GM21786 (cell line): ENCODE data around the gene KIAA0232.
"Not testable (repeated sequence)": the region's sequence is repeated elsewhere in the genome, so short reads cannot be mapped to it uniquely, and the experiment has no call there.

Experiments used
- ATAC-seq: cut with Tn5 transposase; IDR thresholded peaks from one replicate; pipeline ENCODE4 v1.9.1; 2021; ENCODE audit not compliant: unreplicated experiment

The KIAA0232 gene

GRCh38 chr4:6775746-6776145 is 6.8 kb upstream of the KIAA0232 start:
- no peak for ATAC-seq

DNA sequence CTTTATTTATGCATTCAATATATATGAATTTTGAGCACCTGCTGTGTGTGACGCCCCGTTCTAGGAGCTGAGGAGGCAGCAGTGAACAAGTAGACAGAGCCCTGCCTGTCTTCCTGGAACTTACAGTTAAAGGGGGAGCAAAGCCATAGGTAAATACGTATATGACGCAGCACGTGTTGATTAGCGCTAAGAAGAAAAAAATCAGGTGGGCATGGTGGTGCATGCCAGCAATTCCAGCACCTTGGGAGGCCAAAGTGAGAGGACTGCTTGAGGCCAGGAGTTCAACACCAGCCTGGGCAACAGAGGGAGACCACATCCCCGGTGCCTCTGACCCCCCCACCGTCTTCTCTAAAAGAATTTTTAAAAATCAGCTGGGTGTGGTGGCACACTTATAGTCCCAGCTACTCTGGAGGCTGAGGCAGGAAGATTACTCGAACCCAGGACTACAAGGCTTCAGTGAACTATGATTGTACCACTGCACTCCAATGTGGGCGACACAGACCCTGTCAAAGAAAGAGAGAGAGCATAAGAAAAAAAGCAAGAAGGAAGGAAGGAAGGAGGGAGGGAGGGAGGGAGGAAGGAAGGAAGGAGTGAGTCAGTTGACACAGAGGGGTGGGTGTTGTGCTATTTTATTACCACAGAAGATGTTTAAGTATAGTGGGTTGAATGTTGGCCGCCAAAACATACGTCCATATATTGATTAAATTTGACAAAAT is 5.4 kb upstream of the KIAA0232 start:
- no peak for ATAC-seq

- no peak for ATAC-seq
Observed at GRCh38 chr4:6777636-6778281, 4.8 kb upstream of the KIAA0232 start.

DNA sequence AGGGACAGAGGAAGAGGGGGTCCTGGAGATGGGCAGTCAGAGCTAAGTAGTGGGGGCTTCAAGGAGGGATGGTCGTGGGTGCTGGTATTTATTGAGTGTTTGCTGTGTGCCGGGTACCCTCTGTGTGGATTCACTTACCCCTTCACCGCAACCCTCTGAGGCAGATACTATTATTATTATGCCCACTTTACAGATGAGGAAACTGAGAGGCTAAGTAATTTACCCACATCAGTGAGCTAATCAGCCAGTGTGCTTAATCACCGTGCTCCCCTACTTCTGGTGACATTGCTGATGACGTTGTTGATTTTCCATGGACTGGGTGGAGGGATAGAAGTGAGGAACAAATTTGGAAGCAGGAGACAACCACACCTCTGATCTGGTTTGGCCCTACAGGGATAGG is 4.1 kb upstream of the KIAA0232 start:
- no peak for ATAC-seq

DNA sequence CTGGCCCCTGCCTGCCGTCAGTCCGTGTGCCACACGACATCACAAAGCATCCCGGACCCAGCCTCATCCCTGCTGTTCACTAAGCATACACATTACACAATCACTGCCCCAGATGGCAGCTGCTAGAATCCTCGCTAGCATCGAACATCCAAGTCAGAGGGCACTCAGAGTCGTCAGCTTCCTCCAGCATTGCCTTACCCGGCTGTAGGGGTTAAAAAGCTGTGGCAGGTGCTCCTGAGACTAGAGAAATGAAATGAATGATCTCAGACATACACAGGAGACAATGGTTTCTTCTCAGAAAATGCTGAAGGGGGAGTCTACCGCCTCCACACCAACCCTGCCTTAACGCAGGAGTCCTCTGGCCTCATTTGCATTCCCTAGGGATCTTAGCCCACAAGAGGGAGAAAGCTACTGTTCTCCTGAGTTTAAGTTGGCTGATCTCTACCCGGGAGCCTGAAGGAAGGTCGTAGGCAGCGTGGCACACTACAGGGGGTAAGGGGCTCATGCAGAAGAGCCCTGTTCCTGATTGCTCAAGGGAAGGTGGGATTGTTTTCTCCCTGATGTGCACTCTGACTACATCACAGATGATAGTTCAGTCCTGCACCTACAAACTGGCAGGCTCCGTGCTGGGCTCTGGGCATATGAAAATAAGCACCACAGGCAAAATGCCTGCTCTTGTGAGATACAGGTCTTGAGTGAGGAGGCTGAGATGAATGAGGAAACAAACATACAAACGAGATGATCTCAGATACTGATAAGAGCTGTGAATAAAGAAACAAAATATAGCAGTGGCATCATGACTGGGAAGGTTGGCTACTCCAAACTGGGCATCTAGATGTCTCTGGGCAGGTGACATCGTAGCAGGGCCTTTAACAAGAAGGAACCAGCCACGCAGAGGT is 2.6 kb upstream of the KIAA0232 start:
- no peak for ATAC-seq

DNA sequence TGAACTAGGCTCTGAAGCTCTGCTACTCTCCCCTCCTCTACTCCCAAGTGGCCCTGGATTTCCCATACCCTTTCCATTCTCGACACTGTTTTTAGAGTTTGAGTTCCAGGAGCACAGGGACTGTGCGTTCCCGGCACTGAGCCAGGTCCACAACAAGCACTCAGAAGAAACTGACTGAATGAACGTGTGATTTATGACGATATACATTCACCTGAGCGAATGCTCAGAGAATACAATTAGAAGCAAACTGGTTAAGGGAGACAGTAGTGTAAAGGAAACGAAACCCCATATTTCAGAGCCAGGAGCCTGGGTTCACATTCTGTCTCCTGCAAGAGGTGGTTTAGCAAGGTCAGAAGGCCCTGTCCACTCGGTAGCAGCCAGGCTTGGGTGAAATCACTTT is 1.4 kb upstream of the KIAA0232 start:
- ATAC-seq, result no peak

DNA sequence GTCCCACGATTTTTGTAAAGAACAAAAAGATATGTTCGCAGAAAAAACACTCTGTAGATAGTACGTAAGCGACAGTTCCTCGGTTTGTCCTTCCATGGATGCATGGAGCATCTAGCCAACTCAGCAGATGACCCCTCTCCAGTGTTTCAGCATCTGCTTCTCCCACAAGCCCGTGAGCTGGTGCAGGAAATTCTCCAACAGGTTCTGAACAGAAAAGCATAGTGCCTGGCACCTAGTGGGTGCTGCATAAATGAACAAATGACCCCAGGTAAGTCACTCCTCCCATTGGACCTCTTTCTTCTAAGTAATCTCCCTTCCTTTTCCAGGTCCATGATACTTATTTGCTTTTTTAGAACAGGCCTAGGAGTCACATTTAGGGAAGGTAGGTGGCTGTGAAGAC is 966 bp upstream of the KIAA0232 start:
- no peak for ATAC-seq

GRCh38 chr4:6782846-6783110 is 251 bp downstream of the KIAA0232 start:
- ATAC-seq, result no peak

GRCh38 chr4:6783111-6783981 is 819 bp downstream of the KIAA0232 start:
- peak; percentile 72 for ATAC-seq

DNA sequence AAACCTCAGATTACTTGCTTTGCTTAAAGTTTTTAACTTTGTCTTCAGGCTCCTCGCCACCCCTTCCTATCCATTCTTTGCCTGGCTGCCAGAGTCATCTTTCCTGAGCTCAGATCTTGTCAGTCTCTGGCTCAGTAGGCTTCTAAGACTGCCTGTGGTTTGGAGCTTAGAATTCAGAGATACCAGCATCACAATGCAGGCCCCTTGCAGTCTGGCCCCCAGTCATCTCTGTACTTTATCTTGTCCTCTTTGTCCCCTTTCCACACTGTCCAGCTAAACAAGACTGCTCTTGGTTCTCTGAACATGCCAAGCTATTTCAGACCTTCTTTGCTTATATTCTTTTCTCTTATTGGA is 3.0 kb downstream of the KIAA0232 start:
- no peak for ATAC-seq

DNA sequence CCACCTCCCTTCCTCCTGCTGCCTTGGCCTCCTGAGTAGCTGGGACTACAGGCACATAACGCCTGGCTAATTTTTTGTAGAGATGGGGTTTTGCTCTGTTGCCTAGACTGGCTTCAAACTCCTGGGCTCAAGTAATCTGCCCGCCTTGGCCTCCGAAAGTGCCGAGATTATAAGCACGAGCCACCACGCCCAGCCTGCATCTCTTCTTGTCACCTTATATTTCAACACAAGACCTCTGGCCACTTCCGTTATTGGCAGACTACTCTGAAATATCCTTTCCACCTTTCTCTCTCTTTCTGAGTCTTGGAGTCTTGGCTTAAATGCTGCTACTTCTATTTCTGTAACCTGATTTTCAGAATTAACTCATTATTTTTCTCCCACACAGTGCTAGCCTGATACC is 5.6 kb downstream of the KIAA0232 start:
- no peak for ATAC-seq

- ATAC-seq, result not testable (repeated sequence)
Observed at GRCh38 chr4:6791245-6791644, 8.7 kb downstream of the KIAA0232 start.

- ATAC-seq, result not testable (repeated sequence)
Observed at GRCh38 chr4:6791796-6792195, 9.3 kb downstream of the KIAA0232 start.

DNA sequence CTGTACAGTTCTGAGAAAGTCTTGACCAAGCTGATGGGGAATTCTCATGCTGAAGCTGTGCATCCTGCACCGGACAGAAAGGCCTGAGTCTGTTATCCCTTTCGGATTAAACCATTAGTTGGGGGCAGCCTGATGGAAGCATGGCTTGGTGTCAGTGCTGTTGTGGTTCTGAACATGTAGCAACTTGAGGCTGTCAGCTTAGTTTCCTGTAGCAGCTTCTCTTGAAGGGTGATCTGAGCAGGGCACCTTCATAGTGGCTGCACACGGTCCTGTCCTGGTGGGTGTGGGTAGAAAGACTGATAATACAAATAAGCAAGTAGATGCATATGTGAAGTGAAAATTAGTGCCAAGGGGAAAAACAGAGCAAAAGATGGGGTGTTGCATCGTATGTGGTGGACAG is 11.7 kb downstream of the KIAA0232 start:
- ATAC-seq, result no peak

GRCh38 chr4:6795821-6796220 is 13.3 kb downstream of the KIAA0232 start:
- no peak for ATAC-seq

- not testable (repeated sequence) for ATAC-seq
Observed at GRCh38 chr4:6797368-6797767, 14.8 kb downstream of the KIAA0232 start.

DNA sequence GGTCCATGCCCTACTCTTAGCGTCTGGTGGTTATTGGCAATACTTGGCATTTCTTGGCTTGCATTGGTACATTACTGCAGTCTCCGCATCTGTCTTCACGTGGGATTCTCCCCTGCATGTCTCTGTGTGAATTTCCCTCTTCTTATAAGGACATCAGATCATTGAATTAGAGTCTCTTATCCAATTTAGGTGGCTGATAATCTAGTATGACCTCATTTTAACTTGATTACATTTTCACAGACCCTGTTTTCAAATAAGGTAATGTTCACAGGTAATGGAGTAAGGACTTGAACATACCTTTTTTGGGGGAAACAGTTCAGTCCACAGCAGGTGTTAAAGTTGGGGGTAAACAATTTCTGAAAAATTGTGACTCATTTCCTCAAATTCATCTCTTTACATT is 16.6 kb downstream of the KIAA0232 start:
- no peak for ATAC-seq

- no peak for ATAC-seq
Observed at GRCh38 chr4:6802025-6802424, 19.5 kb downstream of the KIAA0232 start.

DNA sequence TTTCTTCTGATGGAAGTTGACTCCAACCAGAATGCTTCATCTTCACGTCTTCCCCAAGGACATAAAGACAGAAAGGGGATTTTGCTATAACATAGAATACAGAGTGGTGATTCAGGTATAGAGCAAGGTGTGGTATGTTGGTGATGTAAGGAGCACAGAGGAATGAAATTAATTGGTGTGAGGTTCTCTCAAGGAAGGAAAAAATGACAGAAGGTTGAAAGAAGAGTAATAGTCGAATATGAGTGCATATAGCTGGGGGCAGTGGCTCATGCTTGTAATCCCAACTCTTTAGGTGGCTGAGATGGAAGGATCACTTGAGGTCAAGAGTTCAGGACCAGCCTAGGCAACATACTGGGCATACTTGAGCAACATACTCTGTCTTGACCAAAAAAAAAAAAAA is 20.1 kb downstream of the KIAA0232 start:
- no peak for ATAC-seq

- ATAC-seq, result no peak
Observed at GRCh38 chr4:6803246-6803645, 20.7 kb downstream of the KIAA0232 start.

DNA sequence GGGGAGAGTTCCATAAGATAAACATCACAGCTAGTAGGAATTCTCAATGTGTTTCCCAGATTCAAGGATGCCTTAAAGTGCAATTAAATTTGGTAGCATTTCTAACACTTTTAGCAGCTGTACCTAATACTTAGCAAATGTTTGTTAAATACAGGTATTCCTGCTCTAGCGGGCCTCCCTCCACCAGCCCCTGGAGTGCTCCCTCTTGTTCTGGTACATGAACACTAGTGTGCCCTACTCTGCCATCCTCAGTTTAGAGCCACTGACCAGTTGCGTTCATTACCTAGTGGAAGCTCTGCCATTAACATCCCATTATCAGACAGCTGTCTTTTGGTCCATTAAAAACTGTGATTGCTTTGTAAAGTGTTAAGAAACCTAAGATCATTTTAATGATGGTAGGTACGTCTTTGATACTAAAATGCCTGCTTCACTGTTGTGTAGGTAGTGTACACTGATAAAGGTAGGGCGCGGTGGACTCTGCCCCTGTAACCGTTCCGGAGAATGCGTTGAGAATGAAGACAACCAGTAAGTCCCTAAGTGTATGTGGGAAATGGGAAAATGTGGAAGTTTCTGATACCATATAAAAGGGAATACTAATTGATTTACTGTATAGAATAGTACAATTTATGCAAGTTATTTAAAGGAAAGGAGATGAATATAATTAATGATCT is 21.7 kb downstream of the KIAA0232 start:
- ATAC-seq, result no peak
